ENCODE results near the gene BLOC1S2.

GRCh38 chr10:100306861-100307260 lies 20.4 kb upstream of the BLOC1S2 start:
- TF ChIP-seq NR2C2 (CRISPR knock-in tag; IDR thresholded peaks at IDR 0.05): no peak
- no peak for TF ChIP-seq ZBTB21 (CRISPR knock-in tag; IDR thresholded peaks at IDR 0.05; ENCODE audit: borderline replicate concordance)
- TF ChIP-seq CDX4 (CRISPR knock-in tag; IDR thresholded peaks at IDR 0.05; ENCODE audit: borderline replicate concordance): no peak
- TF ChIP-seq, protein P1, sequence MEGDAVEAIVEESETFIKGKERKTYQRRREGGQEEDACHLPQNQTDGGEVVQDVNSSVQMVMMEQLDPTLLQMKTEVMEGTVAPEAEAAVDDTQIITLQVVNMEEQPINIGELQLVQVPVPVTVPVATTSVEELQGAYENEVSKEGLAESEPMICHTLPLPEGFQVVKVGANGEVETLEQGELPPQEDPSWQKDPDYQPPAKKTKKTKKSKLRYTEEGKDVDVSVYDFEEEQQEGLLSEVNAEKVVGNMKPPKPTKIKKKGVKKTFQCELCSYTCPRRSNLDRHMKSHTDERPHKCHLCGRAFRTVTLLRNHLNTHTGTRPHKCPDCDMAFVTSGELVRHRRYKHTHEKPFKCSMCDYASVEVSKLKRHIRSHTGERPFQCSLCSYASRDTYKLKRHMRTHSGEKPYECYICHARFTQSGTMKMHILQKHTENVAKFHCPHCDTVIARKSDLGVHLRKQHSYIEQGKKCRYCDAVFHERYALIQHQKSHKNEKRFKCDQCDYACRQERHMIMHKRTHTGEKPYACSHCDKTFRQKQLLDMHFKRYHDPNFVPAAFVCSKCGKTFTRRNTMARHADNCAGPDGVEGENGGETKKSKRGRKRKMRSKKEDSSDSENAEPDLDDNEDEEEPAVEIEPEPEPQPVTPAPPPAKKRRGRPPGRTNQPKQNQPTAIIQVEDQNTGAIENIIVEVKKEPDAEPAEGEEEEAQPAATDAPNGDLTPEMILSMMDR (IDR thresholded peaks at IDR 0.05): no peak
- TF ChIP-seq ZBTB43 (CRISPR knock-in tag; IDR thresholded peaks at IDR 0.05): no peak
- TF ChIP-seq, protein P2, sequence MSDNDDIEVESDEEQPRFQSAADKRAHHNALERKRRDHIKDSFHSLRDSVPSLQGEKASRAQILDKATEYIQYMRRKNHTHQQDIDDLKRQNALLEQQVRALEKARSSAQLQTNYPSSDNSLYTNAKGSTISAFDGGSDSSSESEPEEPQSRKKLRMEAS (CRISPR knock-in tag; IDR thresholded peaks at IDR 0.05): no peak
- TF ChIP-seq NFYB (CRISPR knock-in tag; conservative IDR thresholded peaks at IDR 0.05; ENCODE audit: low read depth): no peak
- no peak for TF ChIP-seq ZNF219 (CRISPR knock-in tag; IDR thresholded peaks at IDR 0.05; ENCODE audit: borderline replicate concordance)
- TF ChIP-seq ZNF532 (CRISPR knock-in tag; IDR thresholded peaks at IDR 0.05; ENCODE audit: borderline replicate concordance): no peak
- no peak for TF ChIP-seq ESRRA (CRISPR knock-in tag; IDR thresholded peaks at IDR 0.05; ENCODE audit: borderline replicate concordance)
